CD4-positive, alpha-beta memory T cell (primary cell): Measurements from ENCODE around the gene PLAC1. TPM values are rescaled to one million over a fixed set of nuclear protein-coding genes. Genes with fewer than 3 reads are reported as not detected.

Source experiments
- CTCF ChIA-PET: fragments of 350-600 bp; sonication (Branson Sonifier 250); formaldehyde crosslinking; loops from one replicate; lab custom pipeline; 2021; ENCODE audit warnings: inconsistent platforms; ENCODE audit not compliant: partially characterized antibody; lab: Charles Lee
- POLR2A ChIA-PET: fragments of 350-600 bp; sonication (Branson Sonifier 250); formaldehyde crosslinking; loops from one replicate; lab custom pipeline; 2021; ENCODE audit not compliant: partially characterized antibody; lab: Charles Lee
- DNase-seq, 5 donors: peaks; one replicate each; pipeline versions ENCODE4 v3.0.0 to v3.0.0-alpha.2; 2020 to 2022; ENCODE audit warnings: mixed read lengths in 1 of 5
- H3K27ac ChIP-seq: one replicate; pipeline ENCODE4 v1.7.0; 2013; ENCODE audit warnings: low read depth, low read length
- H3K27me3 ChIP-seq: 2 replicates; pipeline ENCODE4 v1.7.0; 2013; ENCODE audit warnings: mild to moderate bottlenecking, low read length, moderate library complexity; ENCODE audit not compliant: insufficient read depth
- H3K36me3 ChIP-seq: 2 replicates; pipeline ENCODE4 v1.7.0; 2013; ENCODE audit warnings: mild to moderate bottlenecking, low read length, moderate library complexity; ENCODE audit not compliant: insufficient read depth
- H3K4me1 ChIP-seq: 2 replicates; pipeline ENCODE4 v1.7.0; 2013; ENCODE audit warnings: mild to moderate bottlenecking, low read length, moderate library complexity; ENCODE audit not compliant: insufficient read depth
- H3K4me3 ChIP-seq, 2 donors: one replicate each; pipeline ENCODE4 v1.7.0; 2013; ENCODE audit warnings: low read length in 2 of 2, mild to moderate bottlenecking in 1 of 2
- H3K9me3 ChIP-seq, 2 donors: one replicate each; pipeline ENCODE4 v1.7.0; 2013; ENCODE audit warnings: low read length in 2 of 2, control low read depth in 1 of 2; ENCODE audit not compliant: control insufficient read depth in 1 of 2
- H3K27ac Mint-ChIP-seq, 7 donors: one replicate each; pipeline ENCODE4 v1.8.0; 2020 to 2021; ENCODE audit warnings: mixed read lengths in 7 of 7, mild to moderate bottlenecking in 6 of 7, inconsistent platforms in 3 of 7, moderate library complexity in 3 of 7
- H3K27me3 Mint-ChIP-seq, 2 donors: one replicate each; pipeline ENCODE4 v1.8.0; 2020 to 2021; ENCODE audit warnings: mixed read lengths in 2 of 2
- H3K36me3 Mint-ChIP-seq, 2 donors: one replicate each; pipeline ENCODE4 v1.8.0; 2020 to 2021; ENCODE audit warnings: mixed read lengths in 2 of 2, inconsistent platforms in 1 of 2, mild to moderate bottlenecking in 1 of 2
- H3K4me1 Mint-ChIP-seq, 4 donors: one replicate each; pipeline ENCODE4 v1.8.0; 2020 to 2021; ENCODE audit warnings: mixed read lengths in 4 of 4, mild to moderate bottlenecking in 1 of 4
- H3K4me3 Mint-ChIP-seq, 8 donors: one replicate each; pipeline ENCODE4 v1.8.0; 2020 to 2021; ENCODE audit warnings: mixed read lengths in 8 of 8, mild to moderate bottlenecking in 7 of 8, moderate library complexity in 6 of 8, inconsistent platforms in 3 of 8
- H3K9me3 Mint-ChIP-seq, 8 donors: one replicate each; pipeline ENCODE4 v1.8.0; 2020 to 2021; ENCODE audit warnings: mixed read lengths in 8 of 8, mild to moderate bottlenecking in 5 of 8, inconsistent platforms in 3 of 8, moderate library complexity in 1 of 8
- intact Hi-C: fragments of 100-400 bp; cut with micrococcal nuclease; formaldehyde crosslinking; loops from one replicate; pipeline ENCODE4 v1.15.1; 2023
- polyA plus RNA-seq, 2 donors: library from polyadenylated mRNA; unstranded; fragments of 300-500 nt; fragmentation: Illumina TruSeq; gene quantifications; one replicate each; pipeline ENCODE4 v1.2.3, GENCODE V29; 2021
- total RNA-seq, 2 experiments: library from RNA; stranded (reverse); gene quantifications; one replicate each; pipeline ENCODE4 v1.2.3, GENCODE V29; 2021

The PLAC1 gene
- total and polyA plus RNA-seq, 4 experiments from 2014 or later = not detected

DNA sequence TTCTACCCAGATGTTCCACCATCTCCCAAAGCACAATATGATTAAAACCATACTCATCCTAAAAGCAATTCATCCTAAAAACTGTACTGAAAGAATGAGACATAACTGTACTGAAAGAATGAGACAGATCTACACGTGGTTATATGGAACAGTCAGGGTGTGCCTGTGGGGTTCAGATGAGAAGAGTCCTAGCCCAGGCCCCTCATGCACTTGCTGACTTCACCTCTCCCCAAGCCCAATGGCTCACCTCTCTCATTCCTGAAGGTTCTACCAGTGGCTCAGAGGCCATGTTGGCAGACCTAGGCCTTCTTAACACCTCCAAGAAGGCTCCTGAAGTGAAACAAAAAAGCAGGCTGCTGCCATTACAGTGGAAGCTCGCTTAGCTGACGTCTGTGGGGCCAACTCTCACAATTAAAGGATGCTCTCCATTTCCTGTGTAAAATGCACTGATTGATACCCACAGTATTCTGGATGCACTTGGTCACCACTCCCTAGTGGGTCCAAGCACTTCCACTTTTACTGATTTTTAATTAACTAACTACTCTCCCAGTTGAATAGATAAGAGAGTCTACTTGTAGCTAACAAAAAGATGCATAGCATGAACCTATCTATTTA, 3.8 kb downstream of the PLAC1 start:
- no peaks in the 10 kb centered on the region for H3K36me3 Mint-ChIP-seq

DNA sequence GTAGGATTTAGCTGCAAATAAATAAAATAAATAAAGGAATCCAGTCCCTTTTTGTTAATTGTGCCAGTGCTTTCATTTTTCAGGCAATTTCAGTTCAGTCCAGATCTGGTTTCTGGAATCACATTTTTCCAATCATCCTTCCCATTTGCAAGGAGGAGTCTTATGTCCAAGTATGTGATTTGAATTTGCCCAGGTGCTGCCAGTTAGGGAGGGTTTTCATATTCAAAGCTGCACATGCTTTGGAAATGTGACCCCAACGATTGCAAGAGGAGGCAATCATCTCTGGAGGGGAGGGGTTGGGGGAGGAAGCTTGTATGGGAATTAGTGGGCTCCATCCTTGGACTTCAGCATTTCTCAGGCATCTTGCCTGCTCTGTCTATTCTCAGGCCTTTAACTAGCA, 4.4 kb downstream of the PLAC1 start:
- ChIA-PET POLR2A (no interaction called here), CTCF (no interaction called here)
- no peaks in the 10 kb centered on the region for H3K4me1 ChIP-seq
- no peak overlapping the region for H3K4me3 Mint-ChIP-seq
- H3K36me3 ChIP-seq = no peaks in the 10 kb centered on the region
- H3K27ac ChIP-seq = no peak overlapping the region
- H3K9me3 Mint-ChIP-seq = no peaks in the 10 kb centered on the region
- no peak for DNase-seq
- H3K36me3 Mint-ChIP-seq = no peaks in the 10 kb centered on the region
- H3K27me3 Mint-ChIP-seq = peaks cover 0 to 1% of the 10 kb centered on the region in 2 donors
- H3K4me1 Mint-ChIP-seq = peaks cover 0 to 7% (median 5%) of the 10 kb centered on the region in 4 donors
- H3K9me3 ChIP-seq = no peaks in the 10 kb centered on the region
- no peak overlapping the region for H3K27ac Mint-ChIP-seq
- intact Hi-C loops = no loop called here
- H3K4me3 ChIP-seq = no peak overlapping the region
- H3K27me3 ChIP-seq = no peaks in the 10 kb centered on the region

More for the DNA sequence above, 3.8 kb downstream of the PLAC1 start:
- intact Hi-C loops = no loop called here
- ChIA-PET CTCF (no interaction called here), POLR2A (no interaction called here)
- Mint-ChIP-seq H3K27ac (peak overlapping the region in 1 of 7 donors; percentile 19), H3K9me3 (no peaks in the 10 kb centered on the region), H3K4me1 (peaks cover 0 to 7% (median 5%) of the 10 kb centered on the region in 4 donors), H3K27me3 (peaks cover 0 to 1% of the 10 kb centered on the region in 2 donors), H3K4me3 (no peak overlapping the region)
- Histone ChIP-seq H3K4me1 (no peaks in the 10 kb centered on the region), H3K4me3 (no peak overlapping the region), H3K27me3 (no peaks in the 10 kb centered on the region), H3K9me3 (no peaks in the 10 kb centered on the region), H3K36me3 (no peaks in the 10 kb centered on the region), H3K27ac (no peak overlapping the region)
- DNase-seq = no peak

DNA sequence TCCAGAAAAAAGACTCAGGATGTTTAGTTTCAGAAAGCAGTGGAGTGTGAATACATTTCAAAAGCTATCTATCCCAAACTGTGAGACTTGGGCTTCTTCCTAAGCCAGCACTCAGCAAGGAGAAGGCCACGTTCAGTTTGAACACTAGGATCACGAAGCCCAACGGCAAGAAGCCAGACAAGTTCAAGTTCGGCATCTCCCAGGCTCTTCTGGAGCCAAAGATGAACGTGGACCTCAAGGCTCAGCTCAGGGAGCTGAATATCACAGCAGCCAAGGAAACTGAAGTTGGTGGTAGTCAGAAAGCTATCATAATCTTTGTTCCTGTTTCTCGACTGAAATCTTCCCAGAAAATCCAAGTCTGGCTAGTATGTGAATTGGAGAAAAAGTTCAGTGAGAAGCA, 7.6 kb downstream of the PLAC1 start:
- ChIA-PET CTCF (no interaction called here), POLR2A (no interaction called here)
- Histone ChIP-seq H3K27me3 (peaks cover 1% of the 10 kb centered on the region), H3K36me3 (no peaks in the 10 kb centered on the region), H3K4me3 (no peak overlapping the region), H3K27ac (no peak overlapping the region), H3K9me3 (no peaks in the 10 kb centered on the region), H3K4me1 (no peaks in the 10 kb centered on the region)
- Mint-ChIP-seq H3K4me3 (no peak overlapping the region), H3K27me3 (peaks cover 0 to 2% of the 10 kb centered on the region in 2 donors), H3K9me3 (no peaks in the 10 kb centered on the region), H3K27ac (no peak overlapping the region), H3K4me1 (peaks cover 0 to 7% (median 5%) of the 10 kb centered on the region in 4 donors), H3K36me3 (no peaks in the 10 kb centered on the region)
- DNase-seq = no peak
- intact Hi-C loops = no loop called here

DNA sequence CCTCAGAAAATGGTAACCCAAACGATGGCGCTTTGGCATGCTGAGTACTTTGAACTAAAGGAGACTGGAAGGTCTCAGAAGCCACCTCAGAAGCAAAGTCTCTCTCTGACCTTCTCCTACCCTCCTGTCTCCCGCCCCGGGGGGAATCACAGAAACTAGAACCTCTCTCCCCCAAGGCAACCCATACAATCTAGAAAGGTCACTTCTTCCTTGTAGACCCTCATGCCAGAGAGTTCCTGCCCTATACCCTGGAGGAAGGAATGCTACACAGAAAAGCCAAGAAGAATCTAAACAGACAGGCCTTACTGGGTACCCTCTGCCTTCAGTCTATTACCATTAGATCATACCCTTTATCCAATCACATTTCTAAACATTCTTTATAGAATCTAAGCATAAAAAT, 8.5 kb downstream of the PLAC1 start:
- H3K27ac ChIP-seq = no peak overlapping the region
- DNase-seq = no peak
- Mint-ChIP-seq H3K9me3 (no peaks in the 10 kb centered on the region), H3K36me3 (no peaks in the 10 kb centered on the region), H3K4me3 (no peak overlapping the region), H3K27me3 (peaks cover 0 to 3% of the 10 kb centered on the region in 2 donors), H3K4me1 (peaks cover 0 to 7% (median 4%) of the 10 kb centered on the region in 4 donors), H3K27ac (no peak overlapping the region)
- POLR2A ChIA-PET = no interaction called here
- CTCF ChIA-PET = no interaction called here
- intact Hi-C loops = no loop called here
- no peaks in the 10 kb centered on the region for H3K36me3 ChIP-seq
- no peak overlapping the region for H3K4me3 ChIP-seq
- H3K9me3 ChIP-seq = no peaks in the 10 kb centered on the region
- H3K4me1 ChIP-seq = no peaks in the 10 kb centered on the region
- peaks cover 3% of the 10 kb centered on the region for H3K27me3 ChIP-seq

DNA sequence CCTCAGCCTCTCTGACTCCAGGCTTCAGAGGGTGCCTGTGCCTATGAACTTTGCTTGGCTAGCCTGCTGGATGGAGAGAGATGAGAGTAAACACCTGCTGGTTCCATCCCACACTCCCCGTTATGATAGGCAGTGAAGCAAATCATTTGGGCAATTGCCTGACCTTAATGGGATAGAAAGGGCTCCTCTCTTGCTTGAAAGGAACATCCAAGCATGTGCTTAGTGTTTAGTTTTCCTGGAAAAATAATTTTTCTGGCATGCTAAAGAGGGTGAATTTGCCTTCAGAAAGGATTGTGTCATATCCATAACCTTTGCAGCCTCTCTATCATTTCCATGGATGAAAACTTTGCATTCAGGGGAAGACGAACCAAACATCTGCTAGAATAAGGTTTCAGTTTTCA, 10.8 kb downstream of the PLAC1 start:
- H3K4me1 Mint-ChIP-seq = no peaks in the 10 kb centered on the region
- no peaks in the 10 kb centered on the region for H3K9me3 ChIP-seq
- no peak for DNase-seq
- H3K4me1 ChIP-seq = no peaks in the 10 kb centered on the region
- no peak overlapping the region for H3K4me3 Mint-ChIP-seq
- ChIA-PET CTCF (no interaction called here), POLR2A (no interaction called here)
- no peak overlapping the region for H3K27ac Mint-ChIP-seq
- intact Hi-C loops = no loop called here
- H3K27me3 ChIP-seq = peaks cover 3% of the 10 kb centered on the region
- no peaks in the 10 kb centered on the region for H3K36me3 Mint-ChIP-seq
- no peak overlapping the region for H3K4me3 ChIP-seq
- H3K36me3 ChIP-seq = no peaks in the 10 kb centered on the region
- H3K9me3 Mint-ChIP-seq = no peaks in the 10 kb centered on the region
- H3K27me3 Mint-ChIP-seq = peaks cover 2 to 6% of the 10 kb centered on the region in 2 donors
- H3K27ac ChIP-seq = no peak overlapping the region

DNA sequence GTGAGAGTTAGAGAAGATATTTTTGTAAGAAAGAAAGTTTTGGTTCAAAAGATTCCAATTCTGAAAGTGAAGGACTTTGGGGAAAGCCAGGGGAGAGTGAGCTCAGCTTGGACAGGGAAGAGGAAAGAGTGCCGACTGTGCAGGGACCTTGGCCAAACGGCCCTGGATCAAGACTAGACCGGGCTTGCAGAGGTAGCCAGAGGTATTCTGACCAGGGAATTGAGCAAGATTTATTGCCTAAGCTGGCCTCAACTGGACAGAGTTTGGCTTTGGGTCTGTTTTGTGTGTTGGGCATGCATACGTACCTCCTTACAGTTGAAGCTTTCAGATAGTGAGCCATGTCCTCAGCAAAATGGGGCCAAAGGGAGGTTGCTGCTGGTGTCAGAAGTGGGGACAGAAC, 11.6 kb downstream of the PLAC1 start:
- POLR2A ChIA-PET = no interaction called here
- Mint-ChIP-seq H3K27ac (no peak overlapping the region), H3K27me3 (peaks cover 2 to 7% of the 10 kb centered on the region in 2 donors), H3K9me3 (no peaks in the 10 kb centered on the region), H3K36me3 (no peaks in the 10 kb centered on the region), H3K4me3 (no peak overlapping the region), H3K4me1 (no peaks in the 10 kb centered on the region)
- Histone ChIP-seq H3K9me3 (no peaks in the 10 kb centered on the region), H3K4me3 (no peak overlapping the region), H3K27me3 (peaks cover 3% of the 10 kb centered on the region), H3K4me1 (no peaks in the 10 kb centered on the region), H3K36me3 (no peaks in the 10 kb centered on the region), H3K27ac (no peak overlapping the region)
- CTCF ChIA-PET = no interaction called here
- DNase-seq = no peak
- intact Hi-C loops = no loop called here

DNA sequence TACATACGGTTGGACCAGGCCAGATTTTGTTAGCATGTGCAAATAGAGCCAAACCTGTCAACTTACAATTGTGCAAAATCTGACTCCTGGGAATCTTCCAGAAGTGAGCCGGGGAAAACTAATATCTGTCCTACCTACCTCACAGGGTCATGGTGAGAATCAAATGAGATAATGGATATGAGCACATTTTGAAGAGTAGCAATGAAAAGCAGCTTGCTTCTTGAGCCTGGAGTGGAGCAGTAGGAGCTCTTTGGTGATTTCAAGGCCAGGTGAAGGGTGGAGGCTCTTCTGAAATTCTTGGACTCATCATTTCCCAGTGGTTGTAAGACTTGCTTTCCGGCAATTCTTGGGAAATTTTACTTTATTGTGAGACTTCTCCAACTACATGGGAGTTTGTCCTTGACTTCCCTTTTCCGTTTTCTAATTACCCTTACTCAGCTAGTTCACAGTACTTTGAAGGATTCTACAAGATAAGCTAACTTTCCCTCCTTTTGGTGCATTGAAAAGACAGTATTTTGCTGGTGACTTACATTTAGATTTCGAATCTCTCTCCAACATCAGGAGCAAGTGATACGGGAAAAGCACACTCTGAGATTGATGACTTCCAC, 12.2 kb downstream of the PLAC1 start:
- peaks cover 2 to 7% of the 10 kb centered on the region in 2 donors for H3K27me3 Mint-ChIP-seq
- Histone ChIP-seq H3K27me3 (peaks cover 3% of the 10 kb centered on the region), H3K9me3 (no peaks in the 10 kb centered on the region), H3K36me3 (no peaks in the 10 kb centered on the region), H3K27ac (no peak overlapping the region), H3K4me3 (no peak overlapping the region), H3K4me1 (no peaks in the 10 kb centered on the region)
- H3K4me1 Mint-ChIP-seq = no peaks in the 10 kb centered on the region
- H3K36me3 Mint-ChIP-seq = no peaks in the 10 kb centered on the region
- intact Hi-C loops = no loop called here
- H3K27ac Mint-ChIP-seq = no peak overlapping the region
- CTCF ChIA-PET = no interaction called here
- H3K9me3 Mint-ChIP-seq = no peaks in the 10 kb centered on the region
- DNase-seq = no peak
- POLR2A ChIA-PET = no interaction called here
- peak overlapping the region in 1 of 8 donors; percentile 57 for H3K4me3 Mint-ChIP-seq
